Natural killer cell (primary cell): ENCODE data around the gene S1PR3. TPM values are rescaled to one million over a fixed set of nuclear protein-coding genes. Genes with fewer than 3 reads are reported as not detected.

Experiments used
- ATAC-seq, 3 donors: fragments of 150-1000 bp in 2 of 3; fragments of 200-7000 bp in 1 of 3; cut with Tn5 transposase; 1 replicate in 1 of 3; 2 replicates in 2 of 3; pipeline ENCODE4 v1.10.0; 2021; ENCODE audit warnings: mild to moderate bottlenecking in 2 of 3, moderate library complexity in 2 of 3
- DNase-seq, 2 donors: peaks; one replicate each; pipeline versions ENCODE4 v3.0.0 to v3.0.0-alpha.2; 2013 to 2021; ENCODE audit warnings: mixed read lengths in 1 of 2
- H3K27ac ChIP-seq: one replicate; pipeline ENCODE4 v1.5.1; 2013; ENCODE audit warnings: mild to moderate bottlenecking, low read length
- H3K27me3 ChIP-seq: one replicate; pipeline ENCODE4 v1.6.1; 2013; ENCODE audit warnings: low read length; ENCODE audit not compliant: control insufficient read depth, insufficient read depth
- H3K36me3 ChIP-seq: one replicate; pipeline ENCODE4 v1.6.1; 2013; ENCODE audit warnings: low read length; ENCODE audit not compliant: control insufficient read depth, insufficient read depth
- H3K4me1 ChIP-seq: one replicate; pipeline ENCODE4 v1.6.1; 2013; ENCODE audit warnings: low read length; ENCODE audit not compliant: control insufficient read depth, insufficient read depth
- H3K4me3 ChIP-seq: one replicate; pipeline ENCODE4 v1.5.1; 2013; ENCODE audit warnings: low read length
- H3K9me3 ChIP-seq: one replicate; pipeline ENCODE4 v1.6.1; 2013; ENCODE audit warnings: low read length; ENCODE audit not compliant: control insufficient read depth, insufficient read depth
- H3K27ac Mint-ChIP-seq, 2 donors: one replicate each; pipeline ENCODE4 v1.8.0; 2022; ENCODE audit warnings: mild to moderate bottlenecking in 2 of 2, mixed read lengths in 2 of 2, moderate library complexity in 1 of 2
- H3K27me3 Mint-ChIP-seq, 2 donors: one replicate each; pipeline ENCODE4 v1.8.0; 2022; ENCODE audit warnings: low read depth in 2 of 2, mixed read lengths in 2 of 2
- H3K36me3 Mint-ChIP-seq: one replicate; pipeline ENCODE4 v1.8.0; 2022; ENCODE audit warnings: mixed read lengths
- H3K4me1 Mint-ChIP-seq, 2 donors: one replicate each; pipeline ENCODE4 v1.8.0; 2022; ENCODE audit warnings: mixed read lengths in 2 of 2
- H3K4me3 Mint-ChIP-seq: one replicate; pipeline ENCODE4 v1.8.0; 2022; ENCODE audit warnings: mild to moderate bottlenecking, moderate library complexity, mixed read lengths
- H3K9me3 Mint-ChIP-seq, 2 donors: one replicate each; pipeline ENCODE4 v1.8.0; 2022; ENCODE audit warnings: mixed read lengths in 2 of 2
- CTCF ChIP-seq: fragments of 200-600 bp; IDR thresholded peaks from one replicate; pipeline ENCODE4 v1.8.0; 2022; ENCODE audit warnings: antibody characterized with exemption
- WGBS: methylation state at CpG from one replicate; pipeline ENCODE4 v1.1.7; 2013; ENCODE audit warnings: missing lambda C conversion rate; ENCODE audit not compliant: insufficient coverage; 5-methylcytosine and 5-hydroxymethylcytosine counted together
- intact Hi-C: fragments of 100-400 bp; cut with micrococcal nuclease; formaldehyde crosslinking; loops from one replicate; pipeline ENCODE4 v1.14.2; 2022
- total RNA-seq, 4 donors: library from RNA; stranded (reverse); fragments of 120-200 nt in 1 of 4; gene quantifications; one replicate each; pipeline versions ENCODE4 v1.2.3 to v1.2.4, GENCODE V29; 2013 to 2022

Gene S1PR3
- total RNA-seq, 3 donors from 2014 or later (not counting 1 experiment from before 2014, with no cell fraction given) = 1.1 to 1.5 TPM; not detected in 1

GRCh38 chr9:88971131-88971960, 19.9 kb upstream of the S1PR3 start:
- H3K36me3 ChIP-seq = no peaks in the 10 kb centered on the region
- DNase-seq (no peak), ATAC-seq (no peak)
- H3K9me3 Mint-ChIP-seq = no peaks in the 10 kb centered on the region
- H3K4me3 ChIP-seq = no peak overlapping the region
- H3K4me3 Mint-ChIP-seq = no peak overlapping the region
- H3K9me3 ChIP-seq = no peaks in the 10 kb centered on the region
- H3K4me1 Mint-ChIP-seq = no peaks in the 10 kb centered on the region
- TF ChIP-seq CTCF = no peak
- 90% methylated on average over 23 of the region's 23 CpGs for WGBS
- no peaks in the 10 kb centered on the region for H3K36me3 Mint-ChIP-seq
- peaks cover 0 to under 1% of the 10 kb centered on the region in 2 donors for H3K27me3 Mint-ChIP-seq
- no peaks in the 10 kb centered on the region for H3K27me3 ChIP-seq
- intact Hi-C loops = no loop called here
- H3K4me1 ChIP-seq = no peaks in the 10 kb centered on the region
- H3K27ac Mint-ChIP-seq = no peak overlapping the region
- H3K27ac ChIP-seq = no peak overlapping the region

GRCh38 chr9:88972401-88972800, 18.9 kb upstream of the S1PR3 start:
- H3K27ac Mint-ChIP-seq = no peak overlapping the region
- no peak for TF ChIP-seq CTCF
- H3K36me3 ChIP-seq = no peaks in the 10 kb centered on the region
- H3K27me3 ChIP-seq = no peaks in the 10 kb centered on the region
- H3K27me3 Mint-ChIP-seq = peaks cover 0 to 10% of the 10 kb centered on the region in 2 donors
- H3K9me3 ChIP-seq = no peaks in the 10 kb centered on the region
- no peak overlapping the region for H3K4me3 ChIP-seq
- intact Hi-C loops = no loop called here
- H3K36me3 Mint-ChIP-seq = no peaks in the 10 kb centered on the region
- DNase-seq = no peak
- no peaks in the 10 kb centered on the region for H3K4me1 ChIP-seq
- 76% methylated on average over 4 of the region's 4 CpGs for WGBS
- no peak overlapping the region for H3K27ac ChIP-seq
- H3K4me1 Mint-ChIP-seq = no peaks in the 10 kb centered on the region
- no peaks in the 10 kb centered on the region for H3K9me3 Mint-ChIP-seq
- no peak for ATAC-seq
- H3K4me3 Mint-ChIP-seq = no peak overlapping the region

- 94% methylated on average over 12 of the region's 12 CpGs for WGBS
- Histone ChIP-seq H3K9me3 (no peaks in the 10 kb centered on the region), H3K27me3 (no peaks in the 10 kb centered on the region), H3K36me3 (no peaks in the 10 kb centered on the region), H3K27ac (no peak overlapping the region), H3K4me3 (no peak overlapping the region), H3K4me1 (no peaks in the 10 kb centered on the region)
- no peak overlapping the region for H3K27ac Mint-ChIP-seq
- DNase-seq (no peak), ATAC-seq (no peak)
- intact Hi-C loops = no loop called here
- H3K4me3 Mint-ChIP-seq = no peak overlapping the region
- peaks cover 0 to 10% of the 10 kb centered on the region in 2 donors for H3K27me3 Mint-ChIP-seq
- no peaks in the 10 kb centered on the region for H3K9me3 Mint-ChIP-seq
- no peaks in the 10 kb centered on the region for H3K4me1 Mint-ChIP-seq
- H3K36me3 Mint-ChIP-seq = no peaks in the 10 kb centered on the region
- no peak for TF ChIP-seq CTCF
These were observed 17.8 kb upstream of the S1PR3 start for GRCh38 chr9:88973281-88974045.
